Muscle layer of duodenum (tissue), 2 donors: Measurements from ENCODE around the gene DR1.
A peak's percentile ranks its signal among the peaks of the same experiment; 100 is the strongest.

Experiments used
- H3K27ac ChIP-seq: one replicate; pipeline ENCODE4 v1.7.0; 2013; ENCODE audit warnings: mild to moderate bottlenecking, low read length
- H3K27me3 ChIP-seq: one replicate; pipeline ENCODE4 v1.7.0; 2013; ENCODE audit warnings: low read depth, mild to moderate bottlenecking, control low read depth, low read length
- H3K36me3 ChIP-seq, 2 donors: one replicate each; pipeline ENCODE4 v1.7.0; 2013; ENCODE audit warnings: low read length in 2 of 2, control low read depth in 1 of 2, mild to moderate bottlenecking in 1 of 2; ENCODE audit not compliant: insufficient read depth in 2 of 2, control insufficient read depth in 1 of 2
- H3K4me1 ChIP-seq, 2 donors: one replicate each; pipeline ENCODE4 v1.7.0; 2013; ENCODE audit warnings: low read length in 2 of 2, mild to moderate bottlenecking in 2 of 2, control low read depth in 1 of 2, moderate library complexity in 1 of 2; ENCODE audit not compliant: insufficient read depth in 2 of 2, control insufficient read depth in 1 of 2
- H3K4me3 ChIP-seq, 2 donors: one replicate each; pipeline ENCODE4 v1.7.0; 2013; ENCODE audit warnings: low read length in 2 of 2, low read depth in 1 of 2, mild to moderate bottlenecking in 1 of 2
- H3K9me3 ChIP-seq, 2 donors: one replicate each; pipeline ENCODE4 v1.7.0; 2013; ENCODE audit warnings: low read length in 2 of 2, control low read depth in 1 of 2, mild to moderate bottlenecking in 1 of 2; ENCODE audit not compliant: control insufficient read depth in 1 of 2
- donor health status: healthy.

Gene DR1

DNA sequence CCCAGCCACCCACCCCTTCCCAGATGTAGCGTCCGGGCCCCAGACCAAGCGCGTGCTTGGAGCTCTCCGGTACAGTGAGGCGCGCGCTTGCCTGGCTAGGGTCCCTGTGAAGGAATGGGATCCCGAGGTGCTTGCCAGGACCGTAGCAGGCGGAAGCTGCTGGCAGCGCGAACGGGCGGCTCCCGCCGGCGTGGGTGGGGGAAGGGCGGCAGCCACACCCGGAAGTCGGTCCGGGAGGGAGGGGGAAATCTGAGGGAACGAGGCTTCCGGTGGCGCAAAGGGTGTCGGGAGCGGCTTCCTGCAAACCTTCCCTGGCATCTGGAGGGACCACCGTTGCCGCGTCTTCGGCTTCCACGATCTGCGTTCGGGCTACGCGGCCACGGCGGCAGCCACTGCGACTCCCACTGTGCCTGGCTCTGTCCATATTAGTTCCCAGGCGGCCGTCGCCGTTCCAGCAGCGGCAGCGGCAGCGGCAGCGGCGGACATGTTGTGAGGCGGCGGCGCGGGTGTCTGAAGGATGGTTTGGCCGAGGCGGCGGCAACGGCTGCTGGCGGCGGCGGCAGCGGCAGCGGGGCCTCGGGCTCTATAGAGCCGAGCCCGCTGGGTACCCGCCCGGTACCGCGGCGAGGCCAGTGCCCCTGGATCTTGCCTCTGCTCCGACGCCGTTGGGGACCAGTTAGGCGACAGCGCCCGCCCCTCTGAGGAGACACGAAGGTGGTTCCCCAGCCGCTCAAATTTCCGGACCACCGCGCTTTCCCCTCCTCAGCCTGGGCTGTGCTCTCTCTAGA is at the start of gene DR1:
TSS of gene DR1 (plus strand) at position 275 of the 788 bp plus-strand sequence. CDS start 739 bp downstream, outside the sequence.
- H3K4me3 ChIP-seq = peak within 1 kb of the TSS; percentile 94 to 99
- H3K4me1 ChIP-seq = peaks cover 4 to 51% of the 10 kb centered on the region in 2 donors
- H3K27me3 ChIP-seq = no peaks in the 10 kb centered on the region
- peaks cover 0 to 4% of the 10 kb centered on the region in 2 donors for H3K36me3 ChIP-seq
- H3K27ac ChIP-seq = peak within 1 kb of the TSS; percentile 100
- H3K9me3 ChIP-seq = no peaks in the 10 kb centered on the region

DNA sequence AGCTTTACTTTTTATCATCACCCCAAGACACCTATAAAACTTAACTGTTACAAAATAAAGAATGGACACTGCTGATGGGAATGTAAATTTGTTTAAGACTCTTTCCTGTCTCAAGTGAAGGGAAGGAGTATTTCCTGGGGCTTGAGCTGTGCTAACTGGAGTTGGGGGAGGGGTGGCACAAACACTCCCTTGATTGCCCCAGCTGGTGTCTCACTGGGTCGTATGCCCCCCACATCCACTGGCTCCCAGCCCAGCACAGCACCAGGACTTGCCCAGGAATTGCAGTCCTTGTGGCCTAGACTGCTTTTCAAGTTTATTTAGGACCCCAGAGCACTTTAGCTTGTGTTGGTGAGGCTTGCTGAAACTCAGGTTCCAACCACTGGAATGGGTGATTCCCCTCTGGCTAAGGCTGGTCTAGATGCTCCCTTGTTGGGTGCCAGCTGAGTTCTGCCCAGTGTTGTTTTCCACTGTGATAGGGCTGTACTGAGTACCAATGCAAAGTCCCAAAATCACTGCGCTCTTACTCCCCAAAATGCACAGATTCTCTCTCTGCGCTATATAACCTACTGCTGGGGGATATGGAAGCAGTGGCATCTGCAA is 49.1 kb upstream of the DR1 start:
- Histone ChIP-seq H3K4me1 (no peaks in the 10 kb centered on the region), H3K27me3 (no peaks in the 10 kb centered on the region), H3K27ac (no peak overlapping the region), H3K36me3 (no peaks in the 10 kb centered on the region), H3K4me3 (no peak overlapping the region), H3K9me3 (no peaks in the 10 kb centered on the region)

DNA sequence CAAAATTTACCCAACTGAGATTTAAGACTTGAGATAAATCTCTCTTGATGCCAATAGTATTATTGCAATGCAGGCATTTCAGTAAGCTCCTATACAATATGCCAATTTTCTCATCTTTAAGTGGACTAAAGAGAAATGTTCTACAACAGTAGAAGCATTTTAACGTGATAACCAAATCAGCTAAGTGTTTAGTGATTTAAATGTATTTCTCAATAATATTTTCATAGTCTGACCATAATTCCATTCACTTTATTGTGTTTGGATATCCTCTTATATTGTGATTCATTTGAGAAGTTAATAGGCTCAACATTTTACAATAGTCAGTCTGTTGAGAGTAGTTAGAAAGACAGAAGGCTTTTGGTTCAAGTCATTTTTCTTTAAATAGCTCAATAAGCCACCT is 44.6 kb upstream of the DR1 start:
- no peaks in the 10 kb centered on the region for H3K9me3 ChIP-seq
- H3K36me3 ChIP-seq = no peaks in the 10 kb centered on the region
- H3K27ac ChIP-seq = no peak overlapping the region
- H3K27me3 ChIP-seq = no peaks in the 10 kb centered on the region
- no peak overlapping the region for H3K4me3 ChIP-seq
- H3K4me1 ChIP-seq = no peaks in the 10 kb centered on the region

DNA sequence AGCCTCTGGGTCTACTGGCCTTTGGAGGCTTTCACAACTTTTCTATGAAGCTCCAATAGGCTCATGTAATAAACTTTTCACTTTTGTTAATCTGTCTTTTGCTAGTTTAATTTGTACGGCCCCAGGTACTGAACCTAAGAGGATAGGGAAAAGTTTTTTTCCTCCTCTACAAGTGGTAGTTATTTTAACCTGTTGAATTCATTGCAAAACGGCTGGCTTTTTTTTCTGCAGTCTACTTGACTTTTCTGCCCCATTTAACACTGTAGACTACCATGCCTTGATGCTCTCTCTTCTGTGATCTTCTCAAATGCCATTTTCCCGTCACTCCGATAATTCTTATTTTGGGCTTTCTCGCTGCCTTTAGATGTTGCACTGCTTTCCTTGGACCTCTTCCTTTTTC is 43.6 kb upstream of the DR1 start:
- Histone ChIP-seq H3K27ac (no peak overlapping the region), H3K4me3 (no peak overlapping the region), H3K36me3 (no peaks in the 10 kb centered on the region), H3K9me3 (no peaks in the 10 kb centered on the region), H3K4me1 (no peaks in the 10 kb centered on the region), H3K27me3 (no peaks in the 10 kb centered on the region)

DNA sequence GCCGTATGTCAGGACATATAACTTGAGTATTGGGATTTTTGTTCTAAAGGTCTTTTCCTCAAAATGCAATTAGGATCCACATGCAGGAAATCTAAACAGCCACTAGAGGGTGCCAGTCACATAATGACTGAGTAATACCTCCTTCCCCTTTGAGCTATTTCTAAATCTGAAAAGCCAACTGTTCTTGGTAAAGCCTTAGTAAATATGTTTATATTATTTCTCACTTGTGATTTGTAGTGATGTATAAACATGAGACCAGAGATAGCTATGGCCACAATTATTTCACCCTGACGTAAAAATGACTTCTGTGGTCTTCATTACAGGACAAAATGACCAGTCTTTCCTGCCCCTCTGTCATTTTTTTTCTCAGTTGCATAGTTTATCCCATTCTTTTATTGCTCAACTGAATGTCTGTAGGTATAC is 41.0 kb upstream of the DR1 start:
- Histone ChIP-seq H3K4me1 (no peaks in the 10 kb centered on the region), H3K4me3 (no peak overlapping the region), H3K9me3 (no peaks in the 10 kb centered on the region), H3K27ac (no peak overlapping the region), H3K36me3 (no peaks in the 10 kb centered on the region), H3K27me3 (no peaks in the 10 kb centered on the region)

DNA sequence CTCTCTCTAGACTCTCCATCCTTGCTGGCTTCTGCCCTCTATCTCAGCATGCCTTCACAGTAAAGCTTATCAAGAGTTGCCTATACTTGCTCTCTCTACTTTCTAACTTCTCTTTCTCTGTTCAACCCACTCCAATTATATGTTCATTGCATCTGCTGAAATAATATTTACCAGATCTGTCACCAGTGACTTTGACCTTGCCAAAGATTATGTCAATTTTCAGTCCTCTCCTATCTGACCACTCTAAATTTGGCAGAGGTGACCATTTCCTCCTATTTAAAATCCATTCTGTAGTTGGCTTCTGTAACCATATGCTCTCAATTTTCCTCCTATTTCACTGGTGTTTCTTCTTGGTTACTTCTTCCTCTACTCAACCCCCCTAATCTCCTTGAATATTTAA is 38.8 kb upstream of the DR1 start:
- peaks cover 0 to 5% of the 10 kb centered on the region in 2 donors for H3K36me3 ChIP-seq
- H3K27me3 ChIP-seq = no peaks in the 10 kb centered on the region
- H3K9me3 ChIP-seq = no peaks in the 10 kb centered on the region
- H3K4me3 ChIP-seq = no peak overlapping the region
- H3K4me1 ChIP-seq = no peaks in the 10 kb centered on the region
- H3K27ac ChIP-seq = no peak overlapping the region

DNA sequence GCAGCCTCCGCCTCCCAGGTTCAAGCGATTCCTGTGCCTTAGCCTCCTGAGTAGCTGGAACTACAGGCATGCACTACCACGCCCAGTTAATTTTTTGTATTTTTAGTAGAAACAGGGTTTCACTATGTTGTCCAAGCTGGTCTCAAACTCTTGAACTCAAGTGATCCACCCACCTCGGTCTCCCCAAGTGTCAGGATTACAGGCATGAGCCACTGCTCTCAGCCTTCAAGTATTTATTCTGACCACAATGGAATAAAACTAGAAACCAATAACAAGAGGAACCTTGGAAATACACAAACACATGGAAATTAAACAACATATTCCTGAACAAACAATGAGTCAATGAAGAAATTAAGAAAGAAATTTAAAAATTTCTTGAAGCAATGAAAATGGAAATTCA is 32.7 kb upstream of the DR1 start:
- Histone ChIP-seq H3K4me3 (no peak overlapping the region), H3K9me3 (no peaks in the 10 kb centered on the region), H3K36me3 (peaks cover 0 to 5% of the 10 kb centered on the region in 2 donors), H3K27ac (no peak overlapping the region), H3K27me3 (no peaks in the 10 kb centered on the region), H3K4me1 (no peaks in the 10 kb centered on the region)

DNA sequence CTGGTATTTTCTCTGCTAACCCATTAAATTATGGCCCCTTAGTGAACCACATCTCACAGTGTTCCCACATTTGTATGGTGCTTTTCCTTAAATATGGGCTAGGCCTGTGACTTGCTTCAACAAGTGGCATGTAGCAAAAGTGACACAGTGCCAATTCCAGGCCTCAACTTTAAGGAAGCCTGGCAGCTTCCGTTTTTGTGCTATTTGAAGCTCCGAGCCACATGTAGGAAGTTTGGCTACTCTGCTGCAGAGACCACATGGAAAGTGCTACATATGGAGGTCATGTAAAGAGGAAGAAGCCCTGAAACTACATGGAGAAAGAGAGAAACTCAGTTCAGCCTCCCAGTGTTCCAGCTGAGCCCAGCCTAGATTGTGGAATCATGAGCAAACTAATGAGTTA is 28.5 kb upstream of the DR1 start:
- Histone ChIP-seq H3K4me3 (no peak overlapping the region), H3K27me3 (no peaks in the 10 kb centered on the region), H3K9me3 (no peaks in the 10 kb centered on the region), H3K4me1 (no peaks in the 10 kb centered on the region), H3K27ac (no peak overlapping the region), H3K36me3 (no peaks in the 10 kb centered on the region)

DNA sequence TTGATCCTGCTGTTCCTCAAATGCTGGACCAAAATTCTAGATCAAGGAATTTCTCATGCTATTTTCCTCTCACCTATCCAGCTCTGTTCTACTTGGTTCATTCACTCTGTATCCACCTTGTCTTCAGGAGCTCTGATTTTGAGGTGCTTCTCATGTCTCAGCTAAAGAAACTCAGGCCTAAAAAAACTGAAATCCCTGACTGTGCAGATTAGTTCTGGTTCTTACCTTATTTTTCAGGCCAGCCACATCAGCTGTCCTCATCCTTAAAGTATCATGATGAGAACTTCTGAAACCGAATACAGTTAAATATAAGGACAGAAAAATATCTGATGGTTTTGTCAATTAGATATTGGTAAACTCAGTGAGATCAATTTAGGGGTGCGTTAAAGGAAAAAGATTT is 27.8 kb upstream of the DR1 start:
- Histone ChIP-seq H3K4me3 (no peak overlapping the region), H3K27me3 (no peaks in the 10 kb centered on the region), H3K36me3 (no peaks in the 10 kb centered on the region), H3K9me3 (no peaks in the 10 kb centered on the region), H3K4me1 (no peaks in the 10 kb centered on the region), H3K27ac (no peak overlapping the region)

DNA sequence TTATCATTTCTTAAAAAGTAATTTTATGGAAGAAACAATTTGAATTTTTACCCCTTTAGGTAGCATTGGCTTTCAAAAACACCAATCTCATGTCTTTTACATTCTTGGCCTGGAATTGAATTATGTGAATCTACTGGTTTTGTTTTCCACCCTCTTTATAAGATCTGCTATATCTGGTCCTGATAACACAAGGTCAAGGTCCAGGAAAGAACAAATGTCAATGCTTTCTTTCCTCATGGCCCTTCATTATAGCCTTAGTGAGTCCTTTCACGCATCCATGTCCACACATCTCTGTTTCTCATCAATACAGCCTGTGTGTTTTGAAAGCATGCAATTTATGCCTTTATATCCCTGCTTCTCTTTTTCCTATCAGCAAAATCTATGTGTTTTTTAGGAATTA is 24.0 kb upstream of the DR1 start:
- Histone ChIP-seq H3K27ac (no peak overlapping the region), H3K36me3 (no peaks in the 10 kb centered on the region), H3K4me3 (no peak overlapping the region), H3K4me1 (no peaks in the 10 kb centered on the region), H3K9me3 (no peaks in the 10 kb centered on the region), H3K27me3 (no peaks in the 10 kb centered on the region)

DNA sequence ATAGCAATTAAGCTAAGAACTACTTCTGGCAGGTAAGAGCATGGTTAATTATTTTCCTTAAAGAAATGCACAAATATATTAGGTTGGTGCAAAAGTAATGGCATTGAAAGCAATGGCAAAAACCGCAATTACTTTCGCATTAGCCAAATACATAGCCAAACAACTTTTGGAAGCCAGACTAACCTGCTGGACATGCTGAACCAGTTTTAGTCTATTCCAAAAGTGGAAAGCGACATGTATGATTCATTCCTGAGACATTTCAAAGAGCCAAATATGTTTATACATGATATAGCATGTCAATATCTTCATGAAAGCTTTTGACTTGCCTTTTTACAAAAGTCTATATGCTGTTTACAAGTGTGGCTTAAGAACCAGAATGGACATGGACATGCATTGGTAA is 23.4 kb upstream of the DR1 start:
- no peaks in the 10 kb centered on the region for H3K4me1 ChIP-seq
- no peaks in the 10 kb centered on the region for H3K36me3 ChIP-seq
- no peak overlapping the region for H3K4me3 ChIP-seq
- no peaks in the 10 kb centered on the region for H3K27me3 ChIP-seq
- H3K9me3 ChIP-seq = no peaks in the 10 kb centered on the region
- no peak overlapping the region for H3K27ac ChIP-seq
